HepG2 (cell line): ENCODE results near the gene TOP1. TPM values are rescaled to one million over a fixed set of nuclear protein-coding genes. Genes with fewer than 3 reads are reported as not detected.
A peak's percentile ranks its signal among the peaks of the same experiment; 100 is the strongest.

Experiments used
- ATAC-seq: fragments of 200-7000 bp; cut with Tn5 transposase; 3 replicates; pipeline ENCODE4 v1.9.1; 2020; ENCODE audit warnings: mild to moderate bottlenecking, moderate library complexity
- BruUV-seq: library from RNA; stranded (reverse); fragments of 400-500 nt; replicated peaks from 2 replicates; lab custom pipeline; 2021; lab: Mats Ljungman, UMichigan
- CTCF ChIA-PET: fragments of 300-600 bp; formaldehyde crosslinking; extraction: SDS; loops from one replicate; lab custom pipeline; 2021; ENCODE audit warnings: low total read pairs, inconsistent platforms, low intra/inter-chr PET ratio; lab: Yijun Ruan, JAX
- POLR2A ChIA-PET: fragments of 350-600 bp; sonication (Branson Sonifier 250); formaldehyde crosslinking; loops from one replicate; lab custom pipeline; 2020; ENCODE audit warnings: antibody characterized with exemption, inconsistent platforms; lab: Yijun Ruan, JAX
- DNase-seq: peaks from one replicate; pipeline ENCODE4 v3.0.0-alpha.2; 2015; ENCODE audit warnings: low spot score
- FAIRE-seq: peaks from 3 replicates; lab custom pipeline; 2011; peaks lifted over from hg19 to GRCh38; lab: Jason Lieb, UNC
- H2AFZ ChIP-seq: one replicate; pipeline ENCODE4 v1.6.1; 2011; ENCODE audit warnings: low read length, inconsistent platforms
- H3K27ac ChIP-seq: fragments of 300-600 bp; 3 replicates; pipeline ENCODE4 v1.8.0; 2011; ENCODE audit warnings: mixed run types, mild to moderate bottlenecking, mixed read lengths, low read length, inconsistent platforms; ENCODE audit not compliant: insufficient read depth; ENCODE audit errors: extremely low read length
- H3K27me3 ChIP-seq, 2 experiments: fragments of 200-600 bp in 1 of 2; 2 replicates in 1 of 2; 3 replicates in 1 of 2; pipeline versions ENCODE4 v1.6.0 to v1.8.0; 2011; ENCODE audit warnings: low read length in 2 of 2, mild to moderate bottlenecking in 2 of 2, moderate library complexity in 2 of 2, inconsistent platforms in 1 of 2; ENCODE audit not compliant: insufficient read depth in 2 of 2, control insufficient read depth in 1 of 2
- H3K36me3 ChIP-seq, 2 experiments: fragments of 200-600 bp in 1 of 2; replicated peaks in 1 of 2; 2 replicates in 1 of 2; 3 replicates in 1 of 2; pipeline versions ENCODE4 v1.5.1 to v1.8.0; 2011; ENCODE audit warnings: low read length in 2 of 2, inconsistent platforms in 1 of 2; ENCODE audit not compliant: insufficient read depth in 2 of 2, control insufficient read depth in 1 of 2
- H3K4me1 ChIP-seq: 2 replicates; pipeline ENCODE4 v1.5.1; 2012; ENCODE audit warnings: low read length, inconsistent platforms; ENCODE audit not compliant: insufficient read depth
- H3K4me2 ChIP-seq: 2 replicates; pipeline ENCODE4 v1.6.0; 2011; ENCODE audit warnings: low read depth, low read length, inconsistent platforms
- H3K4me3 ChIP-seq, 3 experiments: fragments of 200-600 bp in 1 of 3; sonication (generic), shearing (Covaris generic) in 1 of 3; replicated peaks in 1 of 3; 2 replicates each; pipeline ENCODE4 v1.5.1; 2011 to 2016; ENCODE audit warnings: low read length in 3 of 3, inconsistent platforms in 2 of 3, low read depth in 2 of 3, mild to moderate bottlenecking in 2 of 3, control low read depth in 1 of 3, mixed read lengths in 1 of 3; ENCODE audit not compliant: insufficient read depth in 1 of 3
- H3K79me2 ChIP-seq: one replicate; pipeline ENCODE4 v1.6.1; 2011; ENCODE audit warnings: low read length, inconsistent platforms; ENCODE audit not compliant: insufficient read depth
- H3K9ac ChIP-seq: 2 replicates; pipeline ENCODE4 v1.6.0; 2011; ENCODE audit warnings: mild to moderate bottlenecking, low read depth, low read length, inconsistent platforms; ENCODE audit not compliant: insufficient read depth
- H3K9me3 ChIP-seq: 2 replicates; pipeline ENCODE4 v1.5.1; 2012; ENCODE audit warnings: mild to moderate bottlenecking, low read length
- H4K20me1 ChIP-seq: 2 replicates; pipeline ENCODE4 v1.6.0; 2011; ENCODE audit warnings: inconsistent platforms, mild to moderate bottlenecking, low read length, moderate library complexity; ENCODE audit not compliant: insufficient read depth
- HOXD1 ChIP-seq: sonication (generic); formaldehyde crosslinking; IDR thresholded peaks from 2 replicates; pipeline ENCODE4 v1.5.0; 2020; ENCODE audit warnings: missing genetic modification reagents
- JDP2 ChIP-seq: sonication (generic); formaldehyde crosslinking; IDR thresholded peaks from 2 replicates; pipeline ENCODE4 v1.8.1; 2022; ENCODE audit warnings: missing genetic modification reagents, borderline replicate concordance
- MTA3 ChIP-seq: sonication (generic); formaldehyde crosslinking; IDR thresholded peaks from 2 replicates; pipeline ENCODE4 v1.4.0; 2020; ENCODE audit warnings: missing genetic modification reagents
- NFIC ChIP-seq: IDR thresholded peaks from 2 replicates; pipeline ENCODE4 v1.6.1; 2012; ENCODE audit warnings: mild to moderate bottlenecking, low read length, inconsistent platforms
- NR1H2 ChIP-seq: sonication (generic); formaldehyde crosslinking; IDR thresholded peaks from 2 replicates; pipeline ENCODE4 v1.8.1; 2022; ENCODE audit warnings: low read depth, missing genetic modification reagents, borderline replicate concordance
- PBX3 ChIP-seq: sonication (generic); formaldehyde crosslinking; IDR thresholded peaks from 2 replicates; pipeline ENCODE4 v1.8.1; 2023; ENCODE audit warnings: missing genetic modification reagents, inconsistent platforms, borderline replicate concordance
- POLR2AphosphoS2 ChIP-seq: IDR thresholded peaks from 2 replicates; pipeline ENCODE4 v1.6.1; 2011; ENCODE audit warnings: low read depth, low read length, improper control_type of control experiment
- SMARCC2 ChIP-seq: fragments of 450-650 bp; IDR thresholded peaks from 2 replicates; pipeline ENCODE4 v1.6.1; 2017; ENCODE audit warnings: antibody characterized with exemption, mild to moderate bottlenecking
- THAP8 ChIP-seq: sonication (generic); formaldehyde crosslinking; IDR thresholded peaks from 2 replicates; pipeline ENCODE4 v1.5.1; 2020; ENCODE audit warnings: missing genetic modification reagents, mild to moderate bottlenecking, borderline replicate concordance
- ZBTB7A ChIP-seq: sonication (generic); formaldehyde crosslinking; IDR thresholded peaks from 2 replicates; pipeline ENCODE4 v1.8.0; 2022; ENCODE audit warnings: mild to moderate bottlenecking, missing genetic modification reagents
- ZFP41 ChIP-seq: sonication (generic); formaldehyde crosslinking; IDR thresholded peaks from 2 replicates; pipeline ENCODE4 v1.4.0; 2020; ENCODE audit warnings: mild to moderate bottlenecking, missing genetic modification reagents, borderline replicate concordance
- ZNF143 ChIP-seq: sonication (generic); formaldehyde crosslinking; IDR thresholded peaks from 2 replicates; pipeline ENCODE4 v1.4.0; 2020; ENCODE audit warnings: missing genetic modification reagents
- ZNF20 ChIP-seq: sonication (generic); formaldehyde crosslinking; IDR thresholded peaks from 2 replicates; pipeline ENCODE4 v1.4.0; 2020; ENCODE audit warnings: mild to moderate bottlenecking, moderate library complexity, missing genetic modification reagents
- ZNF75D ChIP-seq: sonication (generic); formaldehyde crosslinking; IDR thresholded peaks from 2 replicates; pipeline ENCODE4 v1.8.1; 2023; ENCODE audit warnings: missing genetic modification reagents, mild to moderate bottlenecking, borderline replicate concordance
- ZNF772 ChIP-seq: sonication (generic); formaldehyde crosslinking; IDR thresholded peaks from 2 replicates; pipeline ENCODE4 v1.5.0; 2020; ENCODE audit warnings: mild to moderate bottlenecking, missing genetic modification reagents
- ZNF879 ChIP-seq: sonication (generic); formaldehyde crosslinking; IDR thresholded peaks from 2 replicates; pipeline ENCODE4 v1.8.1; 2023; ENCODE audit warnings: missing genetic modification reagents
- ZSCAN31 ChIP-seq: sonication (generic); formaldehyde crosslinking; IDR thresholded peaks from 2 replicates; pipeline ENCODE4 v1.5.0; 2020; ENCODE audit warnings: low read depth, mild to moderate bottlenecking, missing genetic modification reagents
- WGBS: methylation state at CpG from one replicate; pipeline ENCODE4 v1.1.6; 2017; ENCODE audit warnings: low lambda C conversion rate; 5-methylcytosine and 5-hydroxymethylcytosine counted together
- in situ Hi-C: cut with HindIII; loops from 2 replicates; pipeline ENCODE4 v1.10.0; 2017; ENCODE audit warnings: low pct_unique_long_range_greater_than_20kb; ENCODE audit not compliant: extremely low pct_ligation_motif_present
- intact Hi-C: fragments of 100-400 bp; cut with micrococcal nuclease; formaldehyde crosslinking; loops from one replicate; pipeline ENCODE4 v1.10.0; 2022; ENCODE audit not compliant: unreplicated experiment
- polyA plus RNA-seq, 8 experiments: library from polyadenylated mRNA; depleted of rRNA in 3 of 8; stranded (reverse) in 7 of 8; unstranded in 1 of 8; fragments of >200 nt; fragmentation: Illumina TruSeq in 4 of 8; extraction: Trizol in 4 of 8; gene quantifications; 2 replicates each; pipeline versions ENCODE4 v1.2.1 to v1.2.3, GENCODE V29; 2011 to 2016; ENCODE audit warnings: low read depth in 4 of 8, missing spikeins in 1 of 8, mixed read lengths in 1 of 8; ENCODE audit not compliant: insufficient read depth in 1 of 8
- total RNA-seq, 5 experiments: library from RNA; depleted of rRNA; stranded (reverse); fragments of >200 nt; fragmentation: Illumina TruSeq; extraction: Trizol; gene quantifications; 2 replicates each; pipeline ENCODE4 v1.2.3, GENCODE V29; 2016; ENCODE audit warnings: low read depth in 1 of 5
- TF ChIP-seq, protein P1 (sequence below): IDR thresholded peaks from 2 replicates; pipeline ENCODE4 v1.6.1; 2016; ENCODE audit warnings: missing genetic modification reagents, missing compliant biosample characterization
- TF ChIP-seq, protein P2 (sequence below), 2 experiments: fragments of 450-650 bp in 1 of 2; sonication (generic) in 1 of 2; formaldehyde crosslinking; IDR thresholded peaks; 2 replicates each; pipeline versions ENCODE4 v1.5.0 to v1.8.0; 2020 to 2022; ENCODE audit warnings: mild to moderate bottlenecking in 1 of 2, missing genetic modification reagents in 1 of 2
- TF ChIP-seq, protein P3 (sequence below): sonication (generic); formaldehyde crosslinking; IDR thresholded peaks from 2 replicates; pipeline ENCODE4 v1.4.0; 2020; ENCODE audit warnings: missing genetic modification reagents

Gene TOP1
- total and polyA plus RNA-seq, 2 of the 13 experiments (the other 11 are each of a cell fraction or from before 2014, with no cell fraction given): 10.2 to 19.4 TPM

DNA sequence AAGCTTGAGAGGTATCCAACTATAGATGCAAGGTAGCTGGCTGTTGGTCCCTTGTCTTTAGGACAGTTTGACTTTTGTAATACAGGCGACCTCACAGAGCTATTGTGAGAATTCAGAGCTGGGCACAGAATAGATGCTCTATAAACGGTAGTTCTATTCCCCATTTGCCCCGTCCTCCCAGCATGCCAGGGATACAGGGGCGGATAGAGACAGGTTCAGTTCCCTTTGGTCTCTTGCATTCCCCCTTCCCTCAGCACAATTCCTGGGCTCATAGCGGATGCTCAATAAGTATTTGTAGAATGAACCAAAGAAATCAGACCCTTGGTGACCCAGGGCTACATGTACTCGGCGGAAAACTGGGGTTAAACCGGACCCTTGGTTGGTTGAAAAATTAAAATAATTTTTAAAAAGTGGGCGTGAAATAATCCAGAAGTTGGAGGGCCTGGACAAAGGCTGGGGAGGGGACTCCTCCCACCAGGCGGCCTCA, 707 bp upstream of the TOP1 start:
- H3K4me2 ChIP-seq: peak overlapping the region; percentile 77
- H3K27me3 ChIP-seq: peaks cover 2 to 10% of the 10 kb centered on the region in 2 experiments; a peak in 4 of 5 replicates
- ATAC-seq: peak; percentile 0; the same call in 2 of the 3 replicates
- POLR2A ChIA-PET: interaction anchor here (0.7 to 1.9 kb wide), 11 partner anchors 8 to 60 kb away, joined by 3 to 14 read pairs (median 6); no protein-coding TSS in a partner anchor
- peaks cover 35% of the 10 kb centered on the region for H4K20me1 ChIP-seq
- intact Hi-C loops: loop anchor here (1.0 to 2.0 kb wide), 2 partner anchors 25 to 51 kb away; no protein-coding TSS in a partner anchor
- peak overlapping the region; percentile 34 to 95 (median 49) for H3K4me3 ChIP-seq
- CTCF ChIA-PET: no interaction called here
- TSS peak; percentile 96 for BruUV-seq
- H2AFZ ChIP-seq: no peak overlapping the region
- peak overlapping the region; percentile 39 for H3K27ac ChIP-seq
- peaks cover 42% of the 10 kb centered on the region for H3K79me2 ChIP-seq
- H3K36me3 ChIP-seq: peaks cover 4% of the 10 kb centered on the region in 2 experiments; a peak in 1 of 5 replicates
- WGBS: 43% methylated on average over 10 of the region's 10 CpGs
- H3K4me1 ChIP-seq: peaks cover 46% of the 10 kb centered on the region
- no peak for DNase-seq
- in situ Hi-C loops: no loop called here
- peak overlapping the region; percentile 67 for H3K9ac ChIP-seq
- no peaks in the 10 kb centered on the region for H3K9me3 ChIP-seq
- FAIRE-seq: no peak
- peak; percentile 61; the same call in 1 of the 2 replicates for TF ChIP-seq PBX3 (CRISPR knock-in tag)
- TF ChIP-seq, protein P1, sequence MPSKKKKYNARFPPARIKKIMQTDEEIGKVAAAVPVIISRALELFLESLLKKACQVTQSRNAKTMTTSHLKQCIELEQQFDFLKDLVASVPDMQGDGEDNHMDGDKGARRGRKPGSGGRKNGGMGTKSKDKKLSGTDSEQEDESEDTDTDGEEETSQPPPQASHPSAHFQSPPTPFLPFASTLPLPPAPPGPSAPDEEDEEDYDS: no peak
- no peak for TF ChIP-seq POLR2AphosphoS2
- TF ChIP-seq ZNF143 (CRISPR knock-in tag): 0 out of 2 replicates have a peak, but pooled peaks have one; percentile 5
- TF ChIP-seq ZFP41 (CRISPR knock-in tag): peak; percentile 62; the same call in 1 of the 2 replicates
- 0 out of 2 replicates have a peak, but pooled peaks have one; percentile 15 for TF ChIP-seq ZSCAN31
- TF ChIP-seq HOXD1 (CRISPR knock-in tag): 0 out of 2 replicates have a peak, but pooled peaks have one; percentile 5
- TF ChIP-seq NR1H2 (CRISPR knock-in tag): 0 out of 2 replicates have a peak, but pooled peaks have one; percentile 55
- 0 out of 2 replicates have a peak, but pooled peaks have one; percentile 13 for TF ChIP-seq ZBTB7A (CRISPR knock-in tag)
- 0 out of 2 replicates have a peak, but pooled peaks have one; percentile 49 for TF ChIP-seq ZNF20 (CRISPR knock-in tag)
- 0 out of 2 replicates have a peak, but pooled peaks have one; percentile 60 for TF ChIP-seq ZNF75D (CRISPR knock-in tag)
- TF ChIP-seq, protein P2, sequence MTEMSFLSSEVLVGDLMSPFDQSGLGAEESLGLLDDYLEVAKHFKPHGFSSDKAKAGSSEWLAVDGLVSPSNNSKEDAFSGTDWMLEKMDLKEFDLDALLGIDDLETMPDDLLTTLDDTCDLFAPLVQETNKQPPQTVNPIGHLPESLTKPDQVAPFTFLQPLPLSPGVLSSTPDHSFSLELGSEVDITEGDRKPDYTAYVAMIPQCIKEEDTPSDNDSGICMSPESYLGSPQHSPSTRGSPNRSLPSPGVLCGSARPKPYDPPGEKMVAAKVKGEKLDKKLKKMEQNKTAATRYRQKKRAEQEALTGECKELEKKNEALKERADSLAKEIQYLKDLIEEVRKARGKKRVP (CRISPR knock-in tag; IDR thresholded peaks at IDR 0.05): 0 out of 4 replicates have a peak, but pooled peaks of 1 of the 2 experiments have one; percentile 33
- TF ChIP-seq THAP8: 0 out of 2 replicates have a peak, but pooled peaks have one; percentile 13
- peak; percentile 7; the same call in 1 of the 2 replicates for TF ChIP-seq NFIC
- TF ChIP-seq, protein P3, sequence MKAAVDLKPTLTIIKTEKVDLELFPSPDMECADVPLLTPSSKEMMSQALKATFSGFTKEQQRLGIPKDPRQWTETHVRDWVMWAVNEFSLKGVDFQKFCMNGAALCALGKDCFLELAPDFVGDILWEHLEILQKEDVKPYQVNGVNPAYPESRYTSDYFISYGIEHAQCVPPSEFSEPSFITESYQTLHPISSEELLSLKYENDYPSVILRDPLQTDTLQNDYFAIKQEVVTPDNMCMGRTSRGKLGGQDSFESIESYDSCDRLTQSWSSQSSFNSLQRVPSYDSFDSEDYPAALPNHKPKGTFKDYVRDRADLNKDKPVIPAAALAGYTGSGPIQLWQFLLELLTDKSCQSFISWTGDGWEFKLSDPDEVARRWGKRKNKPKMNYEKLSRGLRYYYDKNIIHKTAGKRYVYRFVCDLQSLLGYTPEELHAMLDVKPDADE (CRISPR knock-in tag): peak; percentile 1; the same call in 1 of the 2 replicates
- TF ChIP-seq ZNF879 (CRISPR knock-in tag): peak; percentile 2; the same call in 1 of the 2 replicates
- no peak for TF ChIP-seq MTA3 (CRISPR knock-in tag)
- TF ChIP-seq ZNF772 (CRISPR knock-in tag): no peak
- no peak for TF ChIP-seq JDP2 (CRISPR knock-in tag)
- no peak for TF ChIP-seq SMARCC2
